HepG2 (cell line): ENCODE measurements around the gene CCDC136. TPM values are rescaled to one million over a fixed set of nuclear protein-coding genes. Genes with fewer than 3 reads are reported as not detected.

Experiments
- EEA1 ChIP-seq: sonication (generic); formaldehyde crosslinking; IDR thresholded peaks from 2 replicates; pipeline ENCODE4 v1.5.1; 2020; ENCODE audit warnings: mild to moderate bottlenecking, missing genetic modification reagents, borderline replicate concordance
- FLYWCH1 ChIP-seq: sonication (generic); formaldehyde crosslinking; IDR thresholded peaks from 2 replicates; pipeline ENCODE4 v1.8.1; 2023; ENCODE audit warnings: mild to moderate bottlenecking, missing genetic modification reagents
- IRF2 ChIP-seq: IDR thresholded peaks from 2 replicates; pipeline ENCODE4 v1.6.1; 2018; ENCODE audit warnings: missing genetic modification reagents, missing compliant biosample characterization
- NAIF1 ChIP-seq: sonication (generic); formaldehyde crosslinking; IDR thresholded peaks from 2 replicates; pipeline ENCODE4 v1.5.0; 2020; ENCODE audit warnings: mild to moderate bottlenecking, missing genetic modification reagents, borderline replicate concordance
- NFYB ChIP-seq: sonication (generic); formaldehyde crosslinking; IDR thresholded peaks from 2 replicates; pipeline ENCODE4 v1.4.0; 2020; ENCODE audit warnings: missing genetic modification reagents
- RFX1 ChIP-seq: fragments of 450-650 bp; IDR thresholded peaks from 2 replicates; pipeline ENCODE4 v1.6.1; 2017
- SATB2 ChIP-seq: sonication (generic); formaldehyde crosslinking; IDR thresholded peaks from 2 replicates; pipeline ENCODE4 v1.5.0; 2020; ENCODE audit warnings: missing genetic modification reagents
- TOE1 ChIP-seq: sonication (generic); formaldehyde crosslinking; IDR thresholded peaks from 2 replicates; pipeline ENCODE4 v1.4.0; 2020; ENCODE audit warnings: mild to moderate bottlenecking, missing genetic modification reagents
- TRIM22 ChIP-seq: fragments of 450-650 bp; IDR thresholded peaks from 2 replicates; pipeline ENCODE4 v1.6.1; 2017
- U2AF2 ChIP-seq: fragments of 200-400 bp; formaldehyde crosslinking; IDR thresholded peaks from 2 replicates; pipeline ENCODE4 v1.6.1; 2017; ENCODE audit warnings: low read depth, mild to moderate bottlenecking, low read length
- ZNF850 ChIP-seq: sonication (generic); formaldehyde crosslinking; conservative IDR thresholded peaks from 2 replicates; pipeline ENCODE4 v1.9.0; 2021; ENCODE audit warnings: mild to moderate bottlenecking, missing genetic modification reagents
- ZNF883 ChIP-seq: sonication (generic); formaldehyde crosslinking; IDR thresholded peaks from 2 replicates; pipeline ENCODE4 v1.5.1; 2020; ENCODE audit warnings: mild to moderate bottlenecking, missing genetic modification reagents; ENCODE audit errors: not compliant biosample characterization
- polyA plus RNA-seq, 8 experiments: library from polyadenylated mRNA; depleted of rRNA in 3 of 8; stranded (reverse) in 7 of 8; unstranded in 1 of 8; fragments of >200 nt; fragmentation: Illumina TruSeq in 4 of 8; extraction: Trizol in 4 of 8; gene quantifications; 2 replicates each; pipeline versions ENCODE4 v1.2.1 to v1.2.3, GENCODE V29; 2011 to 2016; ENCODE audit warnings: low read depth in 4 of 8, missing spikeins in 1 of 8, mixed read lengths in 1 of 8; ENCODE audit not compliant: insufficient read depth in 1 of 8
- total RNA-seq, 5 experiments: library from RNA; depleted of rRNA; stranded (reverse); fragments of >200 nt; fragmentation: Illumina TruSeq; extraction: Trizol; gene quantifications; 2 replicates each; pipeline ENCODE4 v1.2.3, GENCODE V29; 2016; ENCODE audit warnings: low read depth in 1 of 5
- TF ChIP-seq, protein P1 (sequence below): sonication (generic); formaldehyde crosslinking; IDR thresholded peaks from 2 replicates; pipeline ENCODE4 v1.4.0; 2020; ENCODE audit warnings: missing genetic modification reagents
- TF ChIP-seq, protein P2 (sequence below): sonication (generic); formaldehyde crosslinking; IDR thresholded peaks from 2 replicates; pipeline ENCODE4 v1.8.1; 2023; ENCODE audit warnings: mild to moderate bottlenecking, moderate library complexity, missing genetic modification reagents

CCDC136 gene
- total and polyA plus RNA-seq, 2 of the 13 experiments (the other 11 are each of a cell fraction or from before 2014, with no cell fraction given), result 0.04 to 0.38 TPM

- TF ChIP-seq, protein P1, sequence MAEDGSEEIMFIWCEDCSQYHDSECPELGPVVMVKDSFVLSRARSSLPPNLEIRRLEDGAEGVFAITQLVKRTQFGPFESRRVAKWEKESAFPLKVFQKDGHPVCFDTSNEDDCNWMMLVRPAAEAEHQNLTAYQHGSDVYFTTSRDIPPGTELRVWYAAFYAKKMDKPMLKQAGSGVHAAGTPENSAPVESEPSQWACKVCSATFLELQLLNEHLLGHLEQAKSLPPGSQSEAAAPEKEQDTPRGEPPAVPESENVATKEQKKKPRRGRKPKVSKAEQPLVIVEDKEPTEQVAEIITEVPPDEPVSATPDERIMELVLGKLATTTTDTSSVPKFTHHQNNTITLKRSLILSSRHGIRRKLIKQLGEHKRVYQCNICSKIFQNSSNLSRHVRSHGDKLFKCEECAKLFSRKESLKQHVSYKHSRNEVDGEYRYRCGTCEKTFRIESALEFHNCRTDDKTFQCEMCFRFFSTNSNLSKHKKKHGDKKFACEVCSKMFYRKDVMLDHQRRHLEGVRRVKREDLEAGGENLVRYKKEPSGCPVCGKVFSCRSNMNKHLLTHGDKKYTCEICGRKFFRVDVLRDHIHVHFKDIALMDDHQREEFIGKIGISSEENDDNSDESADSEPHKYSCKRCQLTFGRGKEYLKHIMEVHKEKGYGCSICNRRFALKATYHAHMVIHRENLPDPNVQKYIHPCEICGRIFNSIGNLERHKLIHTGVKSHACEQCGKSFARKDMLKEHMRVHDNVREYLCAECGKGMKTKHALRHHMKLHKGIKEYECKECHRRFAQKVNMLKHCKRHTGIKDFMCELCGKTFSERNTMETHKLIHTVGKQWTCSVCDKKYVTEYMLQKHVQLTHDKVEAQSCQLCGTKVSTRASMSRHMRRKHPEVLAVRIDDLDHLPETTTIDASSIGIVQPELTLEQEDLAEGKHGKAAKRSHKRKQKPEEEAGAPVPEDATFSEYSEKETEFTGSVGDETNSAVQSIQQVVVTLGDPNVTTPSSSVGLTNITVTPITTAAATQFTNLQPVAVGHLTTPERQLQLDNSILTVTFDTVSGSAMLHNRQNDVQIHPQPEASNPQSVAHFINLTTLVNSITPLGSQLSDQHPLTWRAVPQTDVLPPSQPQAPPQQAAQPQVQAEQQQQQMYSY (CRISPR knock-in tag), result no peak
- TF ChIP-seq RFX1, result no peak
- TF ChIP-seq NFYB (CRISPR knock-in tag), result no peak
- TF ChIP-seq, protein P2, sequence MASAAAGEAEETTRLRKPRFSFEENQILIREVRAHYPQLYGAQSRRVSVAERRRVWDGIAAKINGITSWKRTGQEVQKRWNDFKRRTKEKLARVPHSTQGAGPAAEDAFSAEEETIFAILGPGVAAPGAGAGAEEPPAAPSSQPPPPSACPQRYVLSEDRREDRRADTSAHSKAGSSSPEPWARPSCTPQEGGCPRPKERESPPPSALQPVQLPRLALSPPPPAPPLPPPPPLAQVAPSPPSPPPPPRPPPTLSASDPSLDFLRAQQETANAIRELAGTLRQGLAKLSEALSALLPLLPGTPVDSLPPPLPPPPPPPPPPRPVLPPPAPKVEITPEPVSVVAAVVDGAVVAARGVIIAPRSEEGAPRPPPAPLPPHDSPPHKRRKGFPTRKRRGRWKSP, result no peak
- no peak for TF ChIP-seq SATB2 (CRISPR knock-in tag)
- TF ChIP-seq TOE1, result no peak
- no peak for TF ChIP-seq ZNF883 (CRISPR knock-in tag)
- no peak for TF ChIP-seq TRIM22
- TF ChIP-seq U2AF2, result no peak
- no peak for TF ChIP-seq FLYWCH1
- TF ChIP-seq ZNF850 (CRISPR knock-in tag), result no peak
- no peak for TF ChIP-seq EEA1 (CRISPR knock-in tag)
- TF ChIP-seq IRF2 (CRISPR knock-in tag), result no peak
- TF ChIP-seq NAIF1 (CRISPR knock-in tag), result no peak
Observed at GRCh38 chr7:128858380-128859231, 66.8 kb downstream of the CCDC136 start (continued).
